ENCODE data around the gene SPTB.

- TF ChIP-seq YY1 (tag by site-specific recombination; IDR thresholded peaks at IDR 0.05) (no peak), ZNF302 (tag by site-specific recombination; IDR thresholded peaks at IDR 0.05; ENCODE audit: low read depth) (no peak), SP2 (tag by site-specific recombination; IDR thresholded peaks at IDR 0.05) (no peak), ZNF664 (tag by site-specific recombination; IDR thresholded peaks at IDR 0.05) (peak; percentile 46; the same call in 1 of the 2 replicates), SETDB1 (IDR thresholded peaks at IDR 0.05; ENCODE audit: insufficient read length, low read length) (no peak), ZBTB6 (tag by site-specific recombination; IDR thresholded peaks at IDR 0.05) (no peak), GLI2 (tag by site-specific recombination; IDR thresholded peaks at IDR 0.05; ENCODE audit: borderline replicate concordance, low read depth) (no peak), MYNN (tag by site-specific recombination; IDR thresholded peaks at IDR 0.05; ENCODE audit: borderline replicate concordance) (no peak), ZNF248 (tag by site-specific recombination; IDR thresholded peaks at IDR 0.05) (no peak), ZBTB7A (tag by site-specific recombination; IDR thresholded peaks at IDR 0.05; ENCODE audit: low read depth) (no peak), ZBTB11 (tag by site-specific recombination; conservative IDR thresholded peaks at IDR 0.05; ENCODE audit: low read depth) (no peak), INSM2 (tag by site-specific recombination; IDR thresholded peaks at IDR 0.05) (no peak)
- TF ChIP-seq, protein P1, sequence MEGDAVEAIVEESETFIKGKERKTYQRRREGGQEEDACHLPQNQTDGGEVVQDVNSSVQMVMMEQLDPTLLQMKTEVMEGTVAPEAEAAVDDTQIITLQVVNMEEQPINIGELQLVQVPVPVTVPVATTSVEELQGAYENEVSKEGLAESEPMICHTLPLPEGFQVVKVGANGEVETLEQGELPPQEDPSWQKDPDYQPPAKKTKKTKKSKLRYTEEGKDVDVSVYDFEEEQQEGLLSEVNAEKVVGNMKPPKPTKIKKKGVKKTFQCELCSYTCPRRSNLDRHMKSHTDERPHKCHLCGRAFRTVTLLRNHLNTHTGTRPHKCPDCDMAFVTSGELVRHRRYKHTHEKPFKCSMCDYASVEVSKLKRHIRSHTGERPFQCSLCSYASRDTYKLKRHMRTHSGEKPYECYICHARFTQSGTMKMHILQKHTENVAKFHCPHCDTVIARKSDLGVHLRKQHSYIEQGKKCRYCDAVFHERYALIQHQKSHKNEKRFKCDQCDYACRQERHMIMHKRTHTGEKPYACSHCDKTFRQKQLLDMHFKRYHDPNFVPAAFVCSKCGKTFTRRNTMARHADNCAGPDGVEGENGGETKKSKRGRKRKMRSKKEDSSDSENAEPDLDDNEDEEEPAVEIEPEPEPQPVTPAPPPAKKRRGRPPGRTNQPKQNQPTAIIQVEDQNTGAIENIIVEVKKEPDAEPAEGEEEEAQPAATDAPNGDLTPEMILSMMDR (tag by site-specific recombination; IDR thresholded peaks at IDR 0.05): peak; percentile 47; the same call in 1 of the 2 replicates
- TF ChIP-seq, protein P2, sequence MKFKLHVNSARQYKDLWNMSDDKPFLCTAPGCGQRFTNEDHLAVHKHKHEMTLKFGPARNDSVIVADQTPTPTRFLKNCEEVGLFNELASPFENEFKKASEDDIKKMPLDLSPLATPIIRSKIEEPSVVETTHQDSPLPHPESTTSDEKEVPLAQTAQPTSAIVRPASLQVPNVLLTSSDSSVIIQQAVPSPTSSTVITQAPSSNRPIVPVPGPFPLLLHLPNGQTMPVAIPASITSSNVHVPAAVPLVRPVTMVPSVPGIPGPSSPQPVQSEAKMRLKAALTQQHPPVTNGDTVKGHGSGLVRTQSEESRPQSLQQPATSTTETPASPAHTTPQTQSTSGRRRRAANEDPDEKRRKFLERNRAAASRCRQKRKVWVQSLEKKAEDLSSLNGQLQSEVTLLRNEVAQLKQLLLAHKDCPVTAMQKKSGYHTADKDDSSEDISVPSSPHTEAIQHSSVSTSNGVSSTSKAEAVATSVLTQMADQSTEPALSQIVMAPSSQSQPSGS (tag by site-specific recombination; IDR thresholded peaks at IDR 0.05; ENCODE audit: low read depth): no peak
These were observed 119.5 kb downstream of the SPTB start for GRCh38 chr14:64760146-64760755.

Measured in HEK293 (cell line).